GM19193 (cell line): ENCODE measurements around the gene ARPIN.

Source experiments
- POLR2A ChIP-seq: IDR thresholded peaks from 4 replicates; pipeline ENCODE4 v1.6.1; 2011; ENCODE audit not compliant: insufficient read depth, insufficient read length; ENCODE audit errors: extremely low read depth

The ARPIN gene

GRCh38 chr15:89912674-89913396 lies at the start of gene ARPIN:
Gene ARPIN (minus strand): TSS chr15:89912952. CDS start chr15:89912835, 117 bp downstream.
- TF ChIP-seq POLR2A = no peak

- no peak for TF ChIP-seq POLR2A
These were observed 45.5 kb upstream of the ARPIN start for GRCh38 chr15:89958107-89958805.

- no peak for TF ChIP-seq POLR2A
These were observed 41.8 kb upstream of the ARPIN start for GRCh38 chr15:89954541-89954940.

DNA sequence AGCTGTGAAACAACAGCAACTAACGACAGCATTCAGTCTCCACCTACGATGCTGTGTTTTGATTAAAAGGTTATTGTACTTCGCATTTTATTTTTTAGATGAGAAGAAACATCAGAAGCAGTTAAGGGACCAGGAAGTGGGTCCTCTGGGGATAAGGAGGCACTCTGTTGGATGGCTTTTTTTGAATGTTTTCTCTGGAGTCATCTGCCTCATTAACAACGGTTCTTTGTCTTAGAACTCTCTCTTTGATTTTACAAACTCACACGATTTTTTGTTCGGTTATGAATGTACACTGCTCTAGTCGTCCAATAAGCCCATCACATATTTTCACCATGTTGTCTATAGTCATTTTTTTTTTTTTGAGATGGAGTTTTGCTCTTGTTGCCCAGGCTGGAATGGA lies 36.0 kb upstream of the ARPIN start:
- TF ChIP-seq POLR2A = no peak

DNA sequence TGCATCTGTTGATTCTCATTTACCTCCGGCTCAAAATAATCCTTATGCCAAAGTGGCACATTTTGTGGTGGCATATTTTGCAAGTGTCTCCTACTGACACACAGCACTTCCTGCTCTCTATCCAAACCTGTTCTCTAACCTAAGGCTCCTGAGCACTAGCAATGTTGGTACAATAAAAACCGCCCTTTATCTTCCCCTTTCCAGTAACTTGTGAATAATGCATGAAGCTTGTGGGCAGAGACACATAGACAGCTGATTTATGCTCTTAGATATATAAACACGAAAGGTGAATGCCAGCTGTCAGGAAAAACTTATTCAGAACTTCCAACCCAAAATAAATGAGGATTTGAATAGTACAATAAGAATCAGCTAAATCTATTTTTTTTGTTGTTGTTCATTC lies 34.6 kb upstream of the ARPIN start:
- no peak for TF ChIP-seq POLR2A

DNA sequence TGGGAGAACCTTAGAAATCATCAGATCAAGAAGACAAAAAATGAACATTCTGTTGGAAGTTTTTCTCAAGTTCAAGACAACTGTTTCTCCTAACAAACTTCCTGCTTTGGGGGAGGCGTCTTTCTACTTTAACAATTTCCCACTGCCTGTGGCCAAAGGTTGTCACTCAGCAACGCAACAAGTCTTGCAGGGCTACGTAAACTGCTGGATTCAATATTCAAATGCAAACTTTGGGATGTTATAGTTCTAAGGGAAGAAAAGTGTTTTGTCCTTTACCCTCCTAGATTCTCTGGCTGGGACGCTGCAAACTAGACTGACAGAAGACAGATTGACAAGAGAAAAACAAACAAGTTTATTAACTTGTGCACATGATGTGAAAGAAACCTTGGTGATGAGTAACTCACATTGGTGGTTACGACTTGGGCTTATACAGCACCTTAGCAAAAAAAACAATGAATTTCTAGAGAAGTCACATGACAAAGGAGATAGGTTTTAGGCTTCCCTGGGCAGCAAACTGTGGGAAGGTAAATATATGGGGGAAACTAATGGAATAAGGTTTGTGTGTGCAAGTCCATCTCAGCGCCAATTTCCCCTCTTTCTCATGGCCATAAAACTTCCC lies 34.0 kb upstream of the ARPIN start:
- no peak for TF ChIP-seq POLR2A

GRCh38 chr15:89939910-89940309 lies 27.2 kb upstream of the ARPIN start:
- TF ChIP-seq POLR2A = no peak

GRCh38 chr15:89937365-89938350 lies 24.9 kb upstream of the ARPIN start:
- TF ChIP-seq POLR2A = no peak

- TF ChIP-seq POLR2A = no peak
These were observed 24.1 kb upstream of the ARPIN start for GRCh38 chr15:89936786-89937265.

DNA sequence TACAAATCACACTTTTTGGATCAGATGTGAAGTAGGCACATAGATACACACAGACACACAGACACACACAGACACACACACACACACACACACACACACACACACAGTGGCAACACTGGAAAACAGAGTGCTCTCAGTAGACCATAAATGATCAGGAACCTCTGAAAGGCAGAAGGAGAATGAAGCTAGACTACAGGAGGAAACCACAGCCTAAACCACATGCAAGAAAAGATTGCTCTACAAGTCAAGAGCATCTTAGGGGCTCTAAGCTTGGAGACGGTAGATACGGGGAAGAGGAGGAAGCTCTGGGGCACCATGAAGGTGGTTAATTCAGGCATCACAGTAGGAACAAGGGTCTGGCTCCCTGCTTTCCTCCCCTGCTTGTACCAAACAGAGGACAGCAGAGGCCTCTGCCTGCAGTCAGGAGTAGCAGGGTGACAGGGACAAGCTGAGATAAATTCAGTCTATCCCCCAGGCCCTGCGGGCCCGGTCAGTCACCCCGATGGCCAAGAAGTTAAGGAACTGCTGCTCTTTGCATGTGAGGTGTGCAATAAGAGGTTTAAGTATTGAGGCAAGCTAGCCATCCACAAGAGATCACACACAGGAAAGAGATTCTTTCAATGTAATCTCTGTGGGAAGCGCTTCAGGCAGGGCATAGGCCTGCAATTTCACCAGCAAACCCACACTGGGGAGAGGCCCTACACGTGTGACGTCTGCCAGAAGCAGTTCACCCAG lies 23.5 kb upstream of the ARPIN start:
- TF ChIP-seq POLR2A = no peak

DNA sequence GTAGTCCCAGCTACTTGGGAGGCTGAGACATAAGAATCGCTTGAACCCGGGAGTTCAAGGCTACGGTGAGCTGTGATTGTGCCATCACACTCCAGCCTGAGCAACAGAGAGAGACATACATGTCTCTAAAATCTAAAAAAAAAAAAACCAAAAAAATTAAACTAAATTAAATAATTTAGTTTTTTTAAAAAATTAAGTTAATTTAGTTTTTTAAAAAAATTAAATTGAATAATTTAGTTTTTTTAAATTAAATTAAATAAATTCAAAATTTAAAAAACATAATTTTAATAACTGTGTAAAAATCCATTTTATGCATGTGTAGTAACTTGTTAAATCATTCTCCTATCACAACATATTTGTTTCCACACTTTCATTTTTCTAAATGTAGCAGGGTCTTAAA lies 20.1 kb upstream of the ARPIN start:
- no peak for TF ChIP-seq POLR2A

DNA sequence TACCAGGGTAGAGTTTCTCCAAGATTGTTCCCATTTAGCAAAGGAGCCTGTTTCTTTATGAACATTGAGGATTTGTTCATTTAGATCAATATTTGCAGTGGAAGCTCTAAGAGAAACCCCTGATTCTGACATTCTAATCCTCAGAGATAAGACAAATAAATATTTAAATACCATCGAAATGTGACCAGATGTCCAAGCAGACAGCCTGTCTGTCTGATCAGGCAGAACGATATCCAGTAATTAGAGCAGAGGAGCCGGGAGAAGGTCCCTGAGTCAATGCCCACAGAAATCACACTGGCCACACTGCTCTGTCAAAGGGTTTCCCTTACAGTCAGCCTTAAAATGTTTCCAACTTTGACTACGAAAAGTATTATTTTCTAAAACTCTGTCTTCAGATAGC lies 15.7 kb upstream of the ARPIN start:
- no peak for TF ChIP-seq POLR2A

DNA sequence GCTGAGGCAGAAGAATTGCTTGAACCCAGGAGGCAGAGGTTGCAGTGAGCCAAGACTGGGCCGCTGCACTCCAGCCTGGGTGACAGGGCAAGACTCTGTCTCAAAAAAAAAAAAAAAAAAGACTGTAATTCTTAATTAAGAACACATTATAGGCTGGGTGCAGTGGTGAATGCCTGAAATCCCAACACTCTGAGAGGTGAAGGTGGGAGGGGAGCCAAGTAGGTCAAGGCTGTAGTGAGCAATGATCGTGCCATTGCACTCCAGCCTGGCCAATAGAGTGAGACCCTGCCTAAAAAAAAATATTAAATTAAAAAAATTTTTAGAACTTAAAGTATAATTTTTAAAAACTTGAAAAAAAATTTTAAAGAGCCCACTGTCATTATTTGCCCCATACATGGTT lies 13.4 kb upstream of the ARPIN start:
- no peak for TF ChIP-seq POLR2A
